Astrocyte (in vitro differentiated cells and primary cell): Measurements from ENCODE around the gene ZNF273.

ENCODE experiments used
- EZH2 ChIP-seq: IDR thresholded peaks from 2 replicates; pipeline ENCODE4 v1.6.1; 2012; ENCODE audit warnings: mild to moderate bottlenecking, low read length, inconsistent platforms; ENCODE audit not compliant: insufficient read depth
- TF ChIP-seq, protein P1 (sequence below): IDR thresholded peaks from 2 replicates; pipeline ENCODE4 v1.5.1; 2011; ENCODE audit warnings: low read depth, mild to moderate bottlenecking, inconsistent platforms, low read length, moderate library complexity; ENCODE audit not compliant: insufficient read depth

GRCh38 chr7:64869912-64870562 is 33.0 kb upstream of the ZNF273 start:
- TF ChIP-seq, protein P1, sequence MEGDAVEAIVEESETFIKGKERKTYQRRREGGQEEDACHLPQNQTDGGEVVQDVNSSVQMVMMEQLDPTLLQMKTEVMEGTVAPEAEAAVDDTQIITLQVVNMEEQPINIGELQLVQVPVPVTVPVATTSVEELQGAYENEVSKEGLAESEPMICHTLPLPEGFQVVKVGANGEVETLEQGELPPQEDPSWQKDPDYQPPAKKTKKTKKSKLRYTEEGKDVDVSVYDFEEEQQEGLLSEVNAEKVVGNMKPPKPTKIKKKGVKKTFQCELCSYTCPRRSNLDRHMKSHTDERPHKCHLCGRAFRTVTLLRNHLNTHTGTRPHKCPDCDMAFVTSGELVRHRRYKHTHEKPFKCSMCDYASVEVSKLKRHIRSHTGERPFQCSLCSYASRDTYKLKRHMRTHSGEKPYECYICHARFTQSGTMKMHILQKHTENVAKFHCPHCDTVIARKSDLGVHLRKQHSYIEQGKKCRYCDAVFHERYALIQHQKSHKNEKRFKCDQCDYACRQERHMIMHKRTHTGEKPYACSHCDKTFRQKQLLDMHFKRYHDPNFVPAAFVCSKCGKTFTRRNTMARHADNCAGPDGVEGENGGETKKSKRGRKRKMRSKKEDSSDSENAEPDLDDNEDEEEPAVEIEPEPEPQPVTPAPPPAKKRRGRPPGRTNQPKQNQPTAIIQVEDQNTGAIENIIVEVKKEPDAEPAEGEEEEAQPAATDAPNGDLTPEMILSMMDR, result no peak
- TF ChIP-seq EZH2, result no peak
